ENCODE results near the gene INSC. TPM values are rescaled to one million over a fixed set of nuclear protein-coding genes. Genes with fewer than 3 reads are reported as not detected.

Gene INSC
- total RNA-seq, 1 experiment from 2014 or later, result not detected

DNA sequence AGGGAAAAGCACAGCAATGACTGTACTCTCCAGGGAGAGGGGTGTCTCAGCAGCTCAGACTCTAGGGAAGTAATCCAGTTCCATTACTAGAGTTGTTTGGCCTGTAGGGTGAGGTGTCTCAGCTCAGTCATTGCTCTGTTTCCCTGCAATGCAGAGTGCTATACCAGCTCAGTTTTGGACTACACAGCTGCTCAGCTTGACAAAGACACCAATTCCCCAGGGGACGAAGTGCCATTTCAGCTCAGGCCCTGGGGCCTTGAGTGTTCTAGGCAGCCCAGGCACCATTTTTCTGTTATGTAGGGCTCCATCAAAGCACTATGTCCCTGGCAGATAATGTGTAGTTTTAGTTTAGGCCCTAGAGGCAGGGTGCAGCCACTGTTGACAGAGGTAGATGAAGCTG is 23.1 kb upstream of the INSC start:
- H3K9me3 Mint-ChIP-seq (ENCODE audit: unreplicated experiment), result no peaks in the 10 kb centered on the region

DNA sequence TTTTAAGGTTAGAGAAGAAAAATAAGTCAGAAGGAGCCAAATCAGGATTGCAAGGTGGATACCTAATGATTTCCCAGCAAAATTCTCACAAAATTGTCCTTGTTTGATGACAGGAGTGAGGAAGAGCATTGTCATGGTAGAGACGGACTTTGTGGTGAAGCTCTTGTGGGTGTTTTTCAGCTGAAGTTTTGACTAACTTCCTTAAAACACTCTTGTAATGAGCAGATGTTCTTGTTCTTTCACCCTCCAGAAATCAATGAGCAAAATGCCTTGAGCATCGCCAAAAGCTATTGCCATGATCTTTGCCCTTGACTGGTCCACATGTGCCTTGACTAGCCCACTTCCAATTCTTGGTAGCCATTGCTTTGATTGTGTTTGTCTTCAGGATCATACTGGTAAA is 21.3 kb upstream of the INSC start:
- Mint-ChIP-seq H3K27ac (ENCODE audit: unreplicated experiment) (no peak overlapping the region), H3K36me3 (ENCODE audit: insufficient read depth, unreplicated experiment) (no peaks in the 10 kb centered on the region), H3K4me1 (ENCODE audit: low read depth, unreplicated experiment) (no peaks in the 10 kb centered on the region), H3K9me3 (ENCODE audit: unreplicated experiment) (no peaks in the 10 kb centered on the region), H3K4me3 (ENCODE audit: unreplicated experiment) (no peak overlapping the region), H3K27me3 (ENCODE audit: insufficient read depth, unreplicated experiment) (peaks cover 13% of the 10 kb centered on the region)
- ChIA-PET POLR2A (no interaction called here), CTCF (no interaction called here)
- BruUV-seq (replicated peaks), result no TSS peak
- no peak for DNase-seq
- no peaks in the 10 kb centered on the region for H3K4me1 ChIP-seq
- TF ChIP-seq, protein P1, sequence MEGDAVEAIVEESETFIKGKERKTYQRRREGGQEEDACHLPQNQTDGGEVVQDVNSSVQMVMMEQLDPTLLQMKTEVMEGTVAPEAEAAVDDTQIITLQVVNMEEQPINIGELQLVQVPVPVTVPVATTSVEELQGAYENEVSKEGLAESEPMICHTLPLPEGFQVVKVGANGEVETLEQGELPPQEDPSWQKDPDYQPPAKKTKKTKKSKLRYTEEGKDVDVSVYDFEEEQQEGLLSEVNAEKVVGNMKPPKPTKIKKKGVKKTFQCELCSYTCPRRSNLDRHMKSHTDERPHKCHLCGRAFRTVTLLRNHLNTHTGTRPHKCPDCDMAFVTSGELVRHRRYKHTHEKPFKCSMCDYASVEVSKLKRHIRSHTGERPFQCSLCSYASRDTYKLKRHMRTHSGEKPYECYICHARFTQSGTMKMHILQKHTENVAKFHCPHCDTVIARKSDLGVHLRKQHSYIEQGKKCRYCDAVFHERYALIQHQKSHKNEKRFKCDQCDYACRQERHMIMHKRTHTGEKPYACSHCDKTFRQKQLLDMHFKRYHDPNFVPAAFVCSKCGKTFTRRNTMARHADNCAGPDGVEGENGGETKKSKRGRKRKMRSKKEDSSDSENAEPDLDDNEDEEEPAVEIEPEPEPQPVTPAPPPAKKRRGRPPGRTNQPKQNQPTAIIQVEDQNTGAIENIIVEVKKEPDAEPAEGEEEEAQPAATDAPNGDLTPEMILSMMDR (IDR thresholded peaks at IDR 0.05; ENCODE audit: insufficient read depth in 1 of 2, low read depth in 1 of 2, low read length in 1 of 2, severe bottlenecking in 1 of 2, unreplicated experiment in 1 of 2), result no peak
- no peaks in the 10 kb centered on the region for H3K9me3 ChIP-seq
- intact Hi-C loops (cut with micrococcal nuclease; ENCODE audit: unreplicated experiment), result no loop called here
- H3K4me3 ChIP-seq (ENCODE audit: low read depth, low read length), result no peak overlapping the region
- H3K36me3 ChIP-seq (ENCODE audit: control insufficient read depth, insufficient read depth, low read length), result no peaks in the 10 kb centered on the region
- H3K27me3 ChIP-seq (replicated peaks; ENCODE audit: control insufficient read depth, insufficient read depth, low read length), result no peaks in the 10 kb centered on the region

More for the DNA sequence above, 23.1 kb upstream of the INSC start:
- Histone ChIP-seq H3K9me3 (no peaks in the 10 kb centered on the region), H3K27me3 (replicated peaks; ENCODE audit: control insufficient read depth, insufficient read depth, low read length) (no peaks in the 10 kb centered on the region), H3K4me3 (ENCODE audit: low read depth, low read length) (no peak overlapping the region), H3K36me3 (ENCODE audit: control insufficient read depth, insufficient read depth, low read length) (no peaks in the 10 kb centered on the region), H3K4me1 (no peaks in the 10 kb centered on the region)
- no peak for DNase-seq
- H3K36me3 Mint-ChIP-seq (ENCODE audit: insufficient read depth, unreplicated experiment), result no peaks in the 10 kb centered on the region
- ChIA-PET CTCF (no interaction called here), POLR2A (no interaction called here)
- H3K27ac Mint-ChIP-seq (ENCODE audit: unreplicated experiment), result no peak overlapping the region
- intact Hi-C loops (cut with micrococcal nuclease; ENCODE audit: unreplicated experiment), result no loop called here
- no peaks in the 10 kb centered on the region for H3K4me1 Mint-ChIP-seq (ENCODE audit: low read depth, unreplicated experiment)
- TF ChIP-seq, protein P1 (IDR thresholded peaks at IDR 0.05; ENCODE audit: insufficient read depth in 1 of 2, low read depth in 1 of 2, low read length in 1 of 2, severe bottlenecking in 1 of 2, unreplicated experiment in 1 of 2), result no peak
- no peak overlapping the region for H3K4me3 Mint-ChIP-seq (ENCODE audit: unreplicated experiment)
- BruUV-seq (replicated peaks), result no TSS peak
- H3K27me3 Mint-ChIP-seq (ENCODE audit: insufficient read depth, unreplicated experiment), result peaks cover 19% of the 10 kb centered on the region

DNA sequence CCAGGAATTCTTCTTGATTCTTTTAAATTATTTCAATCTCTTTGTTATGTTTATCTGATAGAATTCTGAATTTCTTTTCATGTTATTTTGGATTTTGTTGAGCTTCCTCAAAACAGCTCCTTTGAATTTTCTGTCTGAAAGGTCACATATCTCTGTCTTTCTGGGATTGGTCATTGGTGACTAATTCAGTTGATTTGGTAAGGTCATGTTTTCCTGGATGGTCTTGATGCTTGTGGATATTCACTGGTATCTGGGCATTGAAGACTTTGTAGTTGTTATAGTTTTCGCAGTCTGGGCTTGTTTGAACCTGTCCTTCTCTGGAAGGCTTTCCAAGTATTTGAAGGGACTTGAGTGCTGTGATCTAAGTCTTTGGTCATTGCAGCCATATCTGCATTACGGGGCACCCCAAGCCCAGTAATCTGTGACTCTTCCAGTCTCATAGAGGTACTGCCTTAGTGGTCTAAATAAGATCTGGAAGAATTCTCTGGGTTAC is 18.9 kb upstream of the INSC start:
- no peak overlapping the region for H3K4me3 ChIP-seq (ENCODE audit: low read depth, low read length)
- no peaks in the 10 kb centered on the region for H3K27me3 ChIP-seq (replicated peaks; ENCODE audit: control insufficient read depth, insufficient read depth, low read length)
- Mint-ChIP-seq H3K4me3 (ENCODE audit: unreplicated experiment) (no peak overlapping the region), H3K4me1 (ENCODE audit: low read depth, unreplicated experiment) (no peaks in the 10 kb centered on the region), H3K27me3 (ENCODE audit: insufficient read depth, unreplicated experiment) (peaks cover 13% of the 10 kb centered on the region), H3K27ac (ENCODE audit: unreplicated experiment) (no peak overlapping the region), H3K36me3 (ENCODE audit: insufficient read depth, unreplicated experiment) (no peaks in the 10 kb centered on the region), H3K9me3 (ENCODE audit: unreplicated experiment) (no peaks in the 10 kb centered on the region)
- intact Hi-C loops (cut with micrococcal nuclease; ENCODE audit: unreplicated experiment), result no loop called here
- H3K9me3 ChIP-seq, result no peaks in the 10 kb centered on the region
- POLR2A ChIA-PET, result no interaction called here
- no peak for DNase-seq
- H3K4me1 ChIP-seq, result no peaks in the 10 kb centered on the region
- CTCF ChIA-PET, result interaction anchor here (0.6 kb wide), 1 partner anchor 795 kb away, joined by 3 read pairs; no protein-coding TSS in a partner anchor
- BruUV-seq (replicated peaks), result no TSS peak
- TF ChIP-seq, protein P1 (IDR thresholded peaks at IDR 0.05; ENCODE audit: insufficient read depth in 1 of 2, low read depth in 1 of 2, low read length in 1 of 2, severe bottlenecking in 1 of 2, unreplicated experiment in 1 of 2), result no peak
- H3K36me3 ChIP-seq (ENCODE audit: control insufficient read depth, insufficient read depth, low read length), result no peaks in the 10 kb centered on the region
